ENCODE results near the gene SSTR5. TPM values are rescaled to one million over a fixed set of nuclear protein-coding genes. Genes with fewer than 3 reads are reported as not detected.

SSTR5 gene
- total and polyA plus RNA-seq, 4 donors: 0.23 TPM; not detected in 3

GRCh38 chr16:1066584-1067172, 5.9 kb upstream of the SSTR5 start:
- Histone ChIP-seq H3K9me3 (ENCODE audit: control insufficient read depth in 4 of 4, insufficient read depth in 3 of 4, low read length in 3 of 4) (peaks cover 0 to 5% (median 0%) of the 10 kb centered on the region in 4 donors), H3K27me3 (ENCODE audit: control insufficient read depth in 3 of 3, insufficient read depth in 3 of 3, low read length in 2 of 3) (peaks cover 14 to 45% (median 22%) of the 10 kb centered on the region in 3 donors), H3K4me1 (ENCODE audit: control insufficient read depth in 5 of 5, insufficient read depth in 5 of 5, low read length in 5 of 5) (no peaks in the 10 kb centered on the region), H3K27ac (ENCODE audit: low read depth in 1 of 2, low read length in 1 of 2) (no peak overlapping the region), H3K36me3 (ENCODE audit: control insufficient read depth in 4 of 4, insufficient read depth in 4 of 4, low read length in 4 of 4) (no peaks in the 10 kb centered on the region), H3K9ac (ENCODE audit: insufficient read depth in 1 of 2, low read length in 2 of 2) (no peak overlapping the region), H3K4me3 (no peak overlapping the region)
- no peak for TF ChIP-seq CTCF (IDR thresholded peaks at IDR 0.05; ENCODE audit: control extremely low read depth, extremely low read depth)
- DNase-seq: no peak
- 61 to 67% methylated on average over 24 of the region's 24 CpGs for WGBS, 2 donors
- no peak for ATAC-seq (ENCODE audit: insufficient read depth, low FRiP score)

DNA sequence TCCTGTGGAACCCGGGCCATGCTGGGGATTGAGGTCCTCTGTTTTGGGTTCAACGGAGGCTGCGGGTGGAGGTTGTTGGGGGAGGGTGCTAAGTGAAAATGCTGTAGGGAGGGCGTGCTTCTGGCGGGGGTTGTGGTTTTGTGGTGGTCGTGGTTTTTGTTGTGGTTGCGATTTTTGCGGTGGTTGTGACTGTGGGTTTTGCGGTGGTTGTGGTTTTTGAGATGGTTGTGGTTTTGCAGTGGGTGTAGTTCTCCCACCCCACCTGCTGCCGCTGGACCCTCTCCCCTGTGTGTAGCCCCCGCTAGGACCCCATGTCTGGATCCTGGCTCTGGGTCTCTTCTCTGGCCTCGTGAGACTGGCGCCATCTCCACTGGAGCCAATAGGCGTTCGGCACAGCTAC, 4.9 kb upstream of the SSTR5 start:
- Histone ChIP-seq H3K4me3 (no peak overlapping the region), H3K27me3 (ENCODE audit: control insufficient read depth in 3 of 3, insufficient read depth in 3 of 3, low read length in 2 of 3) (peaks cover 19 to 52% (median 27%) of the 10 kb centered on the region in 3 donors), H3K4me1 (ENCODE audit: control insufficient read depth in 5 of 5, insufficient read depth in 5 of 5, low read length in 5 of 5) (no peaks in the 10 kb centered on the region), H3K27ac (ENCODE audit: low read depth in 1 of 2, low read length in 1 of 2) (no peak overlapping the region), H3K9me3 (ENCODE audit: control insufficient read depth in 4 of 4, insufficient read depth in 3 of 4, low read length in 3 of 4) (peaks cover 0 to 5% (median 0%) of the 10 kb centered on the region in 4 donors), H3K36me3 (ENCODE audit: control insufficient read depth in 4 of 4, insufficient read depth in 4 of 4, low read length in 4 of 4) (no peaks in the 10 kb centered on the region), H3K9ac (ENCODE audit: insufficient read depth in 1 of 2, low read length in 2 of 2) (no peak overlapping the region)
- no peak for ATAC-seq (ENCODE audit: insufficient read depth, low FRiP score)
- no peak for DNase-seq
- WGBS, 2 donors: 56 to 58% methylated on average over 15 of the region's 15 CpGs
- TF ChIP-seq CTCF (IDR thresholded peaks at IDR 0.05; ENCODE audit: control extremely low read depth, extremely low read depth): no peak

DNA sequence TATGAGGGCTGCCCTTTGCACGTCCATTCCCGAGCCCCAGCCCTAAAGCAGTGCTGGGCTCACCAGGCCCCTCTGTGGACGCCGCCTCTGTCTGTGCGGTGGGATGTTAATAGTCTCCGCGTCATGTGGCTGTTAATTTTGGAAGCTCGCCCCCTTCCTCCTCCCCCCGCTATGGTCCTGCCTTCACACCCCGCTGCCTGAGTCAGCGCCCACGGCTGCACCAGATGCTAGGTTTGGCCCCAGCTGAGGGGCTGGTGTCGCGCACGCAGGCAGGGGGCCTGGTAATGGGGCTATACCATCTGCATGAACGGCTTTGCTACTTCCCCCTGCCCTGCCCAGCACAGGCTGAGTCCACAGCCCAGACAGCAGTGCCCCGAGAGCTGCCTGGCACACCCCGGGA, 4.1 kb upstream of the SSTR5 start:
- TF ChIP-seq CTCF (IDR thresholded peaks at IDR 0.05; ENCODE audit: control extremely low read depth, extremely low read depth): no peak
- no peaks in the 10 kb centered on the region for H3K4me1 ChIP-seq (ENCODE audit: control insufficient read depth in 5 of 5, insufficient read depth in 5 of 5, low read length in 5 of 5)
- H3K9ac ChIP-seq (ENCODE audit: insufficient read depth in 1 of 2, low read length in 2 of 2): no peak overlapping the region
- no peaks in the 10 kb centered on the region for H3K36me3 ChIP-seq (ENCODE audit: control insufficient read depth in 4 of 4, insufficient read depth in 4 of 4, low read length in 4 of 4)
- ATAC-seq (ENCODE audit: insufficient read depth, low FRiP score) (no peak), DNase-seq (no peak)
- H3K27me3 ChIP-seq (ENCODE audit: control insufficient read depth in 3 of 3, insufficient read depth in 3 of 3, low read length in 2 of 3): peaks cover 19 to 59% (median 35%) of the 10 kb centered on the region in 3 donors
- WGBS, 2 donors: 73 to 78% methylated on average over 18 of the region's 18 CpGs
- no peak overlapping the region for H3K4me3 ChIP-seq
- H3K27ac ChIP-seq (ENCODE audit: low read depth in 1 of 2, low read length in 1 of 2): no peak overlapping the region
- peaks cover 0 to 3% (median 0%) of the 10 kb centered on the region in 4 donors for H3K9me3 ChIP-seq (ENCODE audit: control insufficient read depth in 4 of 4, insufficient read depth in 3 of 4, low read length in 3 of 4)

DNA sequence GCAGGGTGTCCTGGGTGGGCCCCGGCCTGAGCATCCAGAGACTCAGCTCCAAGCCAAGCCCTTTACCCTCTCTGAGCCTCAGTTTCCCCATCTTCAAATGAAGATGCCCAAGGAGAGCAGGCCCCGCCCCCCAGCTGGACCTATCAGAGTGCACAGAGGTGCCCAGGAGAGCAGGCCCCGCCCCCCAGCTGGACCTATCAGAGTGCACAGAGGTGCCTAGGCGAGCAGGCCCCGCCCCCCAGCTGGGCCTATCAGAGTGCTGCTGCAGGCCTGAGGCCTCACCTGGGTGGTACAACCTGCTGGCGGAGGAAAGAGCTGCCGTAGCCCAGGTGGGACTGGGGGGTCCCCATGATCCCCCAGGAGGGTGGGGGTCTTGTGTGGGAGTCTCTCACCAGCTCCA, 3.4 kb upstream of the SSTR5 start:
- 89 to 90% methylated on average over 7 of the region's 7 CpGs for WGBS, 2 donors
- no peak for DNase-seq

More for the DNA sequence above, 3.4 kb upstream of the SSTR5 start:
- H3K4me1 ChIP-seq (ENCODE audit: control insufficient read depth in 5 of 5, insufficient read depth in 5 of 5, low read length in 5 of 5): no peaks in the 10 kb centered on the region
- no peak for TF ChIP-seq CTCF (IDR thresholded peaks at IDR 0.05; ENCODE audit: control extremely low read depth, extremely low read depth)
- H3K4me3 ChIP-seq: no peak overlapping the region
- H3K27me3 ChIP-seq (ENCODE audit: control insufficient read depth in 3 of 3, insufficient read depth in 3 of 3, low read length in 2 of 3): peaks cover 19 to 64% (median 41%) of the 10 kb centered on the region in 3 donors
- ATAC-seq (ENCODE audit: insufficient read depth, low FRiP score): no peak
- no peak overlapping the region for H3K27ac ChIP-seq (ENCODE audit: low read depth in 1 of 2, low read length in 1 of 2)
- H3K9ac ChIP-seq (ENCODE audit: insufficient read depth in 1 of 2, low read length in 2 of 2): no peak overlapping the region
- peaks cover 0 to 3% (median 0%) of the 10 kb centered on the region in 4 donors for H3K9me3 ChIP-seq (ENCODE audit: control insufficient read depth in 4 of 4, insufficient read depth in 3 of 4, low read length in 3 of 4)
- no peaks in the 10 kb centered on the region for H3K36me3 ChIP-seq (ENCODE audit: control insufficient read depth in 4 of 4, insufficient read depth in 4 of 4, low read length in 4 of 4)

Data from lung (tissue), 12 donors.